HEK293T (cell line): ENCODE measurements around the gene GALNT13.

Experiments
- CTCF ChIA-PET: fragments of 350-600 bp; formaldehyde crosslinking; extraction: SDS; loops from one replicate; lab custom pipeline; 2021; ENCODE audit warnings: antibody characterized with exemption, inconsistent platforms; lab: Yijun Ruan, JAX
- POLR2A ChIA-PET: fragments of 350-600 bp; formaldehyde crosslinking; extraction: SDS; loops from one replicate; lab custom pipeline; 2020; ENCODE audit warnings: antibody characterized with exemption, inconsistent platforms; lab: Yijun Ruan, JAX
- DNase-seq: peaks from one replicate; pipeline ENCODE4 v3.0.0; 2012; ENCODE audit warnings: mixed read lengths; ENCODE audit errors: extremely low spot score
- ARNT ChIP-seq: fragments of 450-650 bp; IDR thresholded peaks from 2 replicates; pipeline ENCODE4 v1.6.1; 2017; ENCODE audit warnings: mild to moderate bottlenecking
- BHLHE40 ChIP-seq: fragments of 450-650 bp; IDR thresholded peaks from 2 replicates; pipeline ENCODE4 v1.6.1; 2016; ENCODE audit warnings: mild to moderate bottlenecking, moderate library complexity, borderline replicate concordance
- CTBP1 ChIP-seq: fragments of 450-650 bp; IDR thresholded peaks from 2 replicates; pipeline ENCODE4 v1.6.1; 2016; ENCODE audit warnings: borderline replicate concordance
- ELF4 ChIP-seq: fragments of 450-650 bp; IDR thresholded peaks from 2 replicates; pipeline ENCODE4 v1.6.1; 2017; ENCODE audit warnings: antibody characterized with exemption
- FOXA1 ChIP-seq: fragments of 450-650 bp; IDR thresholded peaks from 2 replicates; pipeline ENCODE4 v1.6.1; 2016; ENCODE audit warnings: mild to moderate bottlenecking
- FOXK2 ChIP-seq: fragments of 450-650 bp; IDR thresholded peaks from 2 replicates; pipeline ENCODE4 v1.6.1; 2016; ENCODE audit warnings: mild to moderate bottlenecking
- FOXM1 ChIP-seq: fragments of 450-650 bp; IDR thresholded peaks from 2 replicates; pipeline ENCODE4 v1.6.1; 2017; ENCODE audit warnings: mild to moderate bottlenecking, borderline replicate concordance
- HDGF ChIP-seq: fragments of 450-650 bp; IDR thresholded peaks from 2 replicates; pipeline ENCODE4 v1.6.1; 2017; ENCODE audit warnings: antibody characterized with exemption, borderline replicate concordance
- L3MBTL2 ChIP-seq: fragments of 450-650 bp; conservative IDR thresholded peaks from 2 replicates; pipeline ENCODE4 v1.6.1; 2016; ENCODE audit warnings: mild to moderate bottlenecking
- LEF1 ChIP-seq: fragments of 450-650 bp; IDR thresholded peaks from 2 replicates; pipeline ENCODE4 v1.6.1; 2017; ENCODE audit warnings: mild to moderate bottlenecking, borderline replicate concordance
- NFRKB ChIP-seq: fragments of 450-650 bp; IDR thresholded peaks from 2 replicates; pipeline ENCODE4 v1.6.1; 2016; ENCODE audit warnings: mild to moderate bottlenecking, moderate library complexity
- PKNOX1 ChIP-seq: fragments of 450-650 bp; IDR thresholded peaks from 2 replicates; pipeline ENCODE4 v1.6.1; 2016
- SP1 ChIP-seq: fragments of 450-650 bp; IDR thresholded peaks from 2 replicates; pipeline ENCODE4 v1.6.1; 2017
- SUZ12 ChIP-seq: fragments of 450-650 bp; IDR thresholded peaks from 2 replicates; pipeline ENCODE4 v1.6.1; 2016; ENCODE audit warnings: mild to moderate bottlenecking
- TARDBP ChIP-seq: fragments of 450-650 bp; IDR thresholded peaks from 2 replicates; pipeline ENCODE4 v1.6.1; 2016
- ZNF384 ChIP-seq: fragments of 450-650 bp; IDR thresholded peaks from 2 replicates; pipeline ENCODE4 v1.6.1; 2016

The GALNT13 gene

DNA sequence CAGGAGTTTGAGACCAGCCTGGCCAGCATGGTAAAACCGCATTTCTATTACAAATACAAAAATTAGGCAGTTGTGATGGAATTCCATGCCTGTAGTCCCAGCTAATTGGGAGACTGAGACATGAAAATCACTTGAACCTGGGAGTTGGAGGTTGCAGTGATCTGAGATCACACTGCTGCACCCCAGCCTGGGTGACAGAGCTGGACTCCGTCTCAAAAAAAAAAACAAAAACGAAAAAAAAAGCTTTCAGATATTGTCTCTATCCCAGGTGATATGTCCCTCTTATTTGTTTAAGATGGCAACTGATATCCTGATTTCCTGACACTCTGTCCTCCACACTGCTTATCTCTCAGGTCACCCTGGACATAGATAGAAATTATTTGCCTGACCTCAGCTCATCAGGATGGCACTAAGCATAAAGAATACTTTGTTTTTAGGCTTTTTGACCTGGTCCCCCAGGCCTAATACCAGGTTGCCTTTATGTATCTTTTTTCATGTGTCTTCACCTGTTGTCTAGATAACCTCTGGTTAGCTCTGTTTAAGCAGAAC is 531.6 kb downstream of the GALNT13 start:
- DNase-seq: no peak
- CTCF ChIA-PET: no interaction called here
- POLR2A ChIA-PET: no interaction called here
- TF ChIP-seq SP1 (no peak), L3MBTL2 (no peak), HDGF (no peak), FOXK2 (no peak), ZNF384 (no peak), LEF1 (no peak), TARDBP (no peak)

GRCh38 chr2:154408786-154409185 is 537.1 kb downstream of the GALNT13 start:
- ChIA-PET CTCF (no interaction called here), POLR2A (no interaction called here)
- no peak for DNase-seq
- TF ChIP-seq ELF4: no peak
- no peak for TF ChIP-seq CTBP1
- no peak for TF ChIP-seq ZNF384
- TF ChIP-seq FOXM1: no peak
- no peak for TF ChIP-seq HDGF
- TF ChIP-seq SUZ12: no peak
- no peak for TF ChIP-seq ARNT
- TF ChIP-seq LEF1: no peak
- no peak for TF ChIP-seq TARDBP
- TF ChIP-seq NFRKB: no peak

GRCh38 chr2:154422251-154422650 is 550.5 kb downstream of the GALNT13 start:
- TF ChIP-seq BHLHE40 (no peak), FOXM1 (no peak), L3MBTL2 (no peak), ARNT (no peak), CTBP1 (no peak), ZNF384 (no peak), LEF1 (no peak), NFRKB (no peak), HDGF (no peak)
- POLR2A ChIA-PET: no interaction called here
- no peak for DNase-seq
- CTCF ChIA-PET: no interaction called here

GRCh38 chr2:154425994-154426393 is 554.3 kb downstream of the GALNT13 start:
- POLR2A ChIA-PET: no interaction called here
- CTCF ChIA-PET: no interaction called here
- no peak for TF ChIP-seq NFRKB
- TF ChIP-seq L3MBTL2: no peak
- DNase-seq: no peak

GRCh38 chr2:154427453-154427852 is 555.7 kb downstream of the GALNT13 start:
- TF ChIP-seq CTBP1 (no peak), L3MBTL2 (no peak), LEF1 (no peak), ELF4 (no peak), FOXK2 (no peak), NFRKB (no peak), BHLHE40 (no peak), ZNF384 (no peak), SUZ12 (no peak), HDGF (no peak)
- CTCF ChIA-PET: no interaction called here
- POLR2A ChIA-PET: no interaction called here
- DNase-seq: no peak

- DNase-seq: no peak
- no peak for TF ChIP-seq ELF4
- TF ChIP-seq ZNF384: no peak
- TF ChIP-seq ARNT: no peak
- no peak for TF ChIP-seq LEF1
- TF ChIP-seq PKNOX1: no peak
- TF ChIP-seq FOXA1: no peak
- no peak for TF ChIP-seq L3MBTL2
- no peak for TF ChIP-seq TARDBP
- no peak for TF ChIP-seq NFRKB
- no peak for TF ChIP-seq CTBP1
- TF ChIP-seq SUZ12: no peak
- TF ChIP-seq BHLHE40: no peak
- TF ChIP-seq HDGF: no peak
- TF ChIP-seq FOXK2: no peak
- no peak for TF ChIP-seq FOXM1
- no peak for TF ChIP-seq SP1
- POLR2A ChIA-PET: no interaction called here
- CTCF ChIA-PET: no interaction called here
These were observed 556.3 kb downstream of the GALNT13 start for GRCh38 chr2:154428022-154428421.

DNA sequence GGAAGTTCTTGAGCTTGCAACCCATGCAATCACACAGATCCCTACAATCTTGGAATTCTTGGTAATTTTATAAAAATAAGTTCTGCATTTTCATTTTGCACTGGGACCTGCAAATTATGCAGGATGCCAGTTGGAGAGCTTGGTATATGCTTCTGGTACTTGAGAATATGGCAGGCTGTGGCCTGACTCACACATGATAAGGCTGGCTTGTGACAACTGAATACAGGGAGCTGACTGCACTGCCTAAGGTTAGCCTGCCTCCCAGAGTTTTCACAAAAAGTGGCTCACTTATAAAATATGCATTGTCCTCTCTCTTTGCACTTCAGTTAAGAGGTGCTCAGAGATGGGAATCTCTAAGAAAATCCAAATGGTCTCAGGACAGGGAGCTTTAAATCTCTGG is 561.3 kb downstream of the GALNT13 start:
- TF ChIP-seq PKNOX1 (no peak), SUZ12 (no peak), ELF4 (no peak), TARDBP (no peak)
- POLR2A ChIA-PET: no interaction called here
- CTCF ChIA-PET: no interaction called here
- no peak for DNase-seq

DNA sequence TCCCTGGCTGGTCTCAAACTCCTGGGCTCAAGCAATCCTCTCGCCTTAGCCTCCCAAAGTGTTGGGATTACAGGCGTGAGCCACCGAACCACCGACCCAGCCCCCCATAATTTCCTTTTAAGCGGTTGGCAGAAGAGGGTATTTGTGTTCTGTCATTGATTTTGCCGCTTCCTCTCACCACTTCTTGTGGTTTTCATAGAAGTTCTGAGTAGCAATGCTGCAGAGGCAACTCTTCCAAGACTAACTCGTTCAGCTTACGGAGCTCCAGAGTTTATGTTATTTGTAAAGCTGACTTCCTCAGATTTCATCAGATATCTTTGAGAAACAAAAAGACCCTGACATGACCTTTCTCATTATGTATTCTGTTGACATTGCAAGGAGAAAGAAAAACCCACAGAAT is 565.4 kb downstream of the GALNT13 start:
- ChIA-PET CTCF (interaction anchor here (0.6 kb wide), 1 partner anchor 158 kb away, joined by 3 read pairs; no protein-coding TSS in a partner anchor), POLR2A (no interaction called here)
- TF ChIP-seq LEF1: no peak
- no peak for TF ChIP-seq L3MBTL2
- no peak for TF ChIP-seq FOXK2
- TF ChIP-seq BHLHE40: no peak
- no peak for DNase-seq
